Measurements from ENCODE around the gene TARDBP.

The TARDBP gene

GRCh38 chr1:10980841-10981727 lies 31.4 kb upstream of the TARDBP start:
- no peak for TF ChIP-seq PATZ1 (CRISPR knock-in tag; IDR thresholded peaks at IDR 0.05; ENCODE audit: borderline replicate concordance)
- TF ChIP-seq ZNF8 (CRISPR knock-in tag; IDR thresholded peaks at IDR 0.05): no peak
- TF ChIP-seq TOX (CRISPR knock-in tag; IDR thresholded peaks at IDR 0.05; ENCODE audit: borderline replicate concordance): no peak
- TF ChIP-seq SNAI2 (CRISPR knock-in tag; IDR thresholded peaks at IDR 0.05): no peak
- TF ChIP-seq ZFP3 (CRISPR knock-in tag; IDR thresholded peaks at IDR 0.05): no peak
- TF ChIP-seq ESRRG (CRISPR knock-in tag; IDR thresholded peaks at IDR 0.05): no peak
- no peak for TF ChIP-seq ZC3H10 (CRISPR knock-in tag; IDR thresholded peaks at IDR 0.05)
- TF ChIP-seq ISL1 (CRISPR knock-in tag; IDR thresholded peaks at IDR 0.05): no peak
- TF ChIP-seq PPARA (CRISPR knock-in tag; IDR thresholded peaks at IDR 0.05; ENCODE audit: borderline replicate concordance): no peak
- no peak for TF ChIP-seq TSHZ2 (CRISPR knock-in tag; IDR thresholded peaks at IDR 0.05)
- TF ChIP-seq BACH2 (CRISPR knock-in tag; IDR thresholded peaks at IDR 0.05; ENCODE audit: borderline replicate concordance): no peak
- no peak for TF ChIP-seq CREB5 (CRISPR knock-in tag; IDR thresholded peaks at IDR 0.05; ENCODE audit: low read depth)
- no peak for TF ChIP-seq CSDC2 (CRISPR knock-in tag; IDR thresholded peaks at IDR 0.05)
- no peak for TF ChIP-seq POU6F1 (CRISPR knock-in tag; IDR thresholded peaks at IDR 0.05; ENCODE audit: borderline replicate concordance, low read depth)
- no peak for TF ChIP-seq CSRNP3 (CRISPR knock-in tag; IDR thresholded peaks at IDR 0.05)
- TF ChIP-seq TCF4 (CRISPR knock-in tag; IDR thresholded peaks at IDR 0.05; ENCODE audit: borderline replicate concordance): no peak
- TF ChIP-seq ZNF565 (CRISPR knock-in tag; conservative IDR thresholded peaks at IDR 0.05; ENCODE audit: low read depth): no peak
- no peak for ATAC-seq

GRCh38 chr1:10986525-10986890 lies 25.9 kb upstream of the TARDBP start:
- no peak for ATAC-seq
- TF ChIP-seq TOX (CRISPR knock-in tag; IDR thresholded peaks at IDR 0.05; ENCODE audit: borderline replicate concordance) (no peak), ZNF70 (CRISPR knock-in tag; IDR thresholded peaks at IDR 0.05) (no peak)

- no peak for ATAC-seq
- TF ChIP-seq ZFP30 (CRISPR knock-in tag; IDR thresholded peaks at IDR 0.05) (no peak), CSDC2 (CRISPR knock-in tag; IDR thresholded peaks at IDR 0.05) (no peak), TCF4 (CRISPR knock-in tag; IDR thresholded peaks at IDR 0.05; ENCODE audit: borderline replicate concordance) (no peak), GLIS3 (CRISPR knock-in tag; IDR thresholded peaks at IDR 0.05) (no peak), POU6F1 (CRISPR knock-in tag; IDR thresholded peaks at IDR 0.05; ENCODE audit: borderline replicate concordance, low read depth) (no peak), ZNF70 (CRISPR knock-in tag; IDR thresholded peaks at IDR 0.05) (no peak), PATZ1 (CRISPR knock-in tag; IDR thresholded peaks at IDR 0.05; ENCODE audit: borderline replicate concordance) (no peak), ZNF8 (CRISPR knock-in tag; IDR thresholded peaks at IDR 0.05) (no peak), ZFP3 (CRISPR knock-in tag; IDR thresholded peaks at IDR 0.05) (no peak), ZC3H10 (CRISPR knock-in tag; IDR thresholded peaks at IDR 0.05) (no peak), CREB5 (CRISPR knock-in tag; IDR thresholded peaks at IDR 0.05; ENCODE audit: low read depth) (no peak), BACH2 (CRISPR knock-in tag; IDR thresholded peaks at IDR 0.05; ENCODE audit: borderline replicate concordance) (no peak), ESRRG (CRISPR knock-in tag; IDR thresholded peaks at IDR 0.05) (no peak), SNAI2 (CRISPR knock-in tag; IDR thresholded peaks at IDR 0.05) (no peak), ARNTL (CRISPR knock-in tag; IDR thresholded peaks at IDR 0.05; ENCODE audit: borderline replicate concordance, low read depth) (no peak)
These were observed 24.5 kb upstream of the TARDBP start for GRCh38 chr1:10987840-10988417.
